Measurements from ENCODE around the gene PCDHGA11. TPM values are rescaled to one million over a fixed set of nuclear protein-coding genes. Genes with fewer than 3 reads are reported as not detected.
"Not testable (repeated sequence)": the region's sequence is repeated elsewhere in the genome, so short reads cannot be mapped to it uniquely, and the experiment has no call there.

PCDHGA11 gene
- total and polyA plus RNA-seq, 2 donors (not counting 3 experiments of a cell fraction or from before 2014, with no cell fraction given): 8.0 to 11.5 TPM

DNA sequence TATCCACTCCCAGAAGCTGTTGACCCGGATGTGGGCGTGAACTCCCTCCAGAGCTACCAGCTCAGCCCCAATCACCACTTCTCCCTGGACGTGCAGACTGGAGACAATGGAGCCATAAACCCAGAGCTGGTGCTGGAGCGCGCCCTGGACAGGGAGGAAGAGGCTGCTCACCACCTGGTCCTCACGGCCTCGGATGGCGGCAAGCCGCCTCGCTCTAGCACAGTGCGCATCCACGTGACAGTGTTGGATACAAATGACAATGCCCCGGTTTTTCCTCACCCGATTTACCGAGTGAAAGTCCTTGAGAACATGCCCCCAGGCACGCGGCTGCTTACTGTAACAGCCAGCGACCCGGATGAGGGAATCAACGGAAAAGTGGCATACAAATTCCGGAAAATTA, 27.6 kb upstream of the PCDHGA11 start:
- ChIA-PET POLR2A (no interaction called here), CTCF (interaction anchor here (0.8 to 3.7 kb wide), 4 partner anchors 20 to 171 kb away, joined by 3 to 16 read pairs (median 6); partner anchors contain the start of genes PCDHGA10 and PCDHGA3)
- Histone ChIP-seq H2AFZ (ENCODE audit: low read depth, low read length) (no peak overlapping the region), H3K4me3 (replicated peaks in 1 of 3; ENCODE audit: insufficient read depth in 1 of 3, low read depth in 1 of 3, low read length in 3 of 3) (no peak overlapping the region), H3K9me1 (replicated peaks; ENCODE audit: control insufficient read depth, extremely low read depth, insufficient read depth, low read length) (no peaks in the 10 kb centered on the region), H3K36me3 (ENCODE audit: control insufficient read depth in 2 of 2, extremely low read depth in 1 of 2, insufficient read depth in 2 of 2, low read length in 2 of 2) (no peaks in the 10 kb centered on the region), H3K4me2 (ENCODE audit: insufficient read depth, low read length) (no peak overlapping the region), H3K27ac (ENCODE audit: insufficient read depth, low read depth, low read length) (no peak overlapping the region), H3K9ac (replicated peaks; ENCODE audit: extremely low read depth, insufficient read depth, low read length) (no peak overlapping the region), H3K4me1 (ENCODE audit: control insufficient read depth, extremely low read depth, insufficient read depth, low read length) (no peaks in the 10 kb centered on the region), H3K9me3 (replicated peaks; ENCODE audit: control insufficient read depth, insufficient read depth, low read length) (peaks cover 2% of the 10 kb centered on the region), H3K27me3 (ENCODE audit: control insufficient read depth in 2 of 2, insufficient read depth in 2 of 2, low read length in 2 of 2) (peaks cover 29 to 75% of the 10 kb centered on the region in 2 experiments), H4K20me1 (replicated peaks; ENCODE audit: control insufficient read depth, extremely low read depth, insufficient read depth, low read length) (no peaks in the 10 kb centered on the region), H3K79me2 (ENCODE audit: control insufficient read depth, insufficient read depth, low read length) (no peaks in the 10 kb centered on the region)
- FAIRE-seq: no peak
- dilution Hi-C loops (cut with MboI; ENCODE audit: extremely low pct_ligation_motif_present, low sequenced_read_pairs) (no loop called here), intact Hi-C loops (cut with micrococcal nuclease) (no loop called here)
- no peak for TF ChIP-seq JUN (IDR thresholded peaks at IDR 0.05; ENCODE audit: borderline replicate concordance, insufficient read depth, insufficient read length, low read depth)
- BruUV-seq (replicated peaks): no TSS peak
- DNase-seq (ENCODE audit: low read depth, low spot score): no peak

DNA sequence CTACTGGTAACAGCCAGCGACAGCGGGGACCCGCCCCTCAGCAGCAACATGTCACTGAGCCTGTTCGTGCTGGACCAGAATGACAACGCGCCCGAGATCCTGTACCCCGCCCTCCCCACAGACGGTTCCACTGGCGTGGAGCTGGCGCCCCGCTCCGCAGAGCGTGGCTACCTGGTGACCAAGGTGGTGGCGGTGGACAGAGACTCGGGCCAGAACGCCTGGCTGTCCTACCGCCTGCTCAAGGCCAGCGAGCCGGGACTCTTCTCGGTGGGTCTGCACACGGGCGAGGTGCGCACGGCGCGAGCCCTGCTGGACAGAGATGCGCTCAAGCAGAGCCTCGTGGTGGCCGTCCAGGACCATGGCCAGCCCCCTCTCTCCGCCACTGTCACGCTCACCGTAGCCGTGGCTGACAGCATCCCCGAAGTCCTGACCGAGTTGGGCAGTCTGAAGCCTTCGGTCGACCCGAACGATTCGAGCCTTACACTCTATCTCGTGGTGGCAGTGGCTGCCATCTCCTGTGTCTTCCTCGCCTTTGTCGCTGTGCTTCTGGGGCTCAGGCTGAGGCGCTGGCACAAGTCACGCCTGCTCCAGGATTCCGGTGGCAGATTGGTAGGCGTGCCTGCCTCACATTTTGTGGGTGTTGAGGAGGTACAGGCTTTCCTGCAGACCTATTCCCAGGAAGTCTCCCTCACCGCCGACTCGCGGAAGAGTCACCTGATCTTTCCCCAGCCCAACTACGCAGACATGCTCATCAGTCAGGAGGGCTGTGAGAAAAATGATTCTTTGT, 26.3 kb upstream of the PCDHGA11 start:
- POLR2A ChIA-PET; H3K4me2 ChIP-seq (ENCODE audit: insufficient read depth, low read length); H3K9me3 ChIP-seq (replicated peaks; ENCODE audit: control insufficient read depth, insufficient read depth, low read length); H3K36me3 ChIP-seq (ENCODE audit: control insufficient read depth in 2 of 2, extremely low read depth in 1 of 2, insufficient read depth in 2 of 2, low read length in 2 of 2); H3K79me2 ChIP-seq (ENCODE audit: control insufficient read depth, insufficient read depth, low read length); H2AFZ ChIP-seq (ENCODE audit: low read depth, low read length); H3K9ac ChIP-seq (replicated peaks; ENCODE audit: extremely low read depth, insufficient read depth, low read length); H4K20me1 ChIP-seq (replicated peaks; ENCODE audit: control insufficient read depth, extremely low read depth, insufficient read depth, low read length); H3K9me1 ChIP-seq (replicated peaks; ENCODE audit: control insufficient read depth, extremely low read depth, insufficient read depth, low read length); BruUV-seq (replicated peaks); H3K4me3 ChIP-seq (replicated peaks in 1 of 3; ENCODE audit: insufficient read depth in 1 of 3, low read depth in 1 of 3, low read length in 3 of 3); dilution Hi-C loops (cut with MboI; ENCODE audit: extremely low pct_ligation_motif_present, low sequenced_read_pairs); H3K27ac ChIP-seq (ENCODE audit: insufficient read depth, low read depth, low read length); FAIRE-seq; DNase-seq (ENCODE audit: low read depth, low spot score); H3K4me1 ChIP-seq (ENCODE audit: control insufficient read depth, extremely low read depth, insufficient read depth, low read length); intact Hi-C loops (cut with micrococcal nuclease): not testable (repeated sequence)
- peaks cover 32 to 81% of the 10 kb centered on the region in 2 experiments for H3K27me3 ChIP-seq (ENCODE audit: control insufficient read depth in 2 of 2, insufficient read depth in 2 of 2, low read length in 2 of 2)
- CTCF ChIA-PET: interaction anchor here (1.0 to 3.5 kb wide), 3 partner anchors 13 to 171 kb away, joined by 3 to 21 read pairs (median 3); partner anchors contain the start of genes PCDHB14 and PCDHGA7

Data from endothelial cell of umbilical vein (primary cell).